HTERT RPE-1 (cell line): Measurements from ENCODE around the gene MYOCOS.

Source experiments
- in situ Hi-C: fragments of 300-500 bp; cut with MboI; formaldehyde crosslinking; loops from 4 replicates; pipeline ENCODE4 v1.14.3; 2020; ENCODE audit warnings: low sequenced_read_pairs

MYOCOS gene

GRCh38 chr1:171623651-171624331, 1.7 kb downstream of the MYOCOS start:
- in situ Hi-C loops = no loop called here

- in situ Hi-C loops = no loop called here
Observed at GRCh38 chr1:171625225-171625624, 3.2 kb downstream of the MYOCOS start.

GRCh38 chr1:171627020-171627419, 5.0 kb downstream of the MYOCOS start:
- in situ Hi-C loops = no loop called here

- in situ Hi-C loops = no loop called here
Observed at GRCh38 chr1:171628225-171628624, 6.2 kb downstream of the MYOCOS start.

- in situ Hi-C loops = no loop called here
Observed at GRCh38 chr1:171635661-171636060, 13.6 kb downstream of the MYOCOS start.

GRCh38 chr1:171636141-171636540, 14.1 kb downstream of the MYOCOS start:
- in situ Hi-C loops = no loop called here

GRCh38 chr1:171637928-171638576, 16.0 kb downstream of the MYOCOS start:
- in situ Hi-C loops = no loop called here

GRCh38 chr1:171640225-171640624, 18.2 kb downstream of the MYOCOS start:
- in situ Hi-C loops = no loop called here

- in situ Hi-C loops = no loop called here
Observed at GRCh38 chr1:171641076-171641864, 19.2 kb downstream of the MYOCOS start.

- in situ Hi-C loops = no loop called here
Observed at GRCh38 chr1:171642197-171642596, 20.2 kb downstream of the MYOCOS start.

GRCh38 chr1:171643156-171643555, 21.1 kb downstream of the MYOCOS start:
- in situ Hi-C loops = no loop called here

GRCh38 chr1:171644805-171645483, 22.9 kb downstream of the MYOCOS start:
- in situ Hi-C loops = no loop called here

- in situ Hi-C loops = no loop called here
Observed at GRCh38 chr1:171645553-171646248, 23.7 kb downstream of the MYOCOS start.

GRCh38 chr1:171646249-171646560, 24.2 kb downstream of the MYOCOS start:
- in situ Hi-C loops = no loop called here

- in situ Hi-C loops = no loop called here
Observed at GRCh38 chr1:171652234-171652822, 30.3 kb downstream of the MYOCOS start, which contains the start of gene MYOC. Gene MYOC, minus strand, starts transcription at chr1:171652688. Its CDS starts 77 bp downstream, at chr1:171652611.

- in situ Hi-C loops = no loop called here
Observed at GRCh38 chr1:171653796-171654195, 31.8 kb downstream of the MYOCOS start.

GRCh38 chr1:171654201-171654941, 32.3 kb downstream of the MYOCOS start:
- in situ Hi-C loops = no loop called here

GRCh38 chr1:171654942-171655745, 33.1 kb downstream of the MYOCOS start:
- in situ Hi-C loops = no loop called here

GRCh38 chr1:171655746-171656116, 33.7 kb downstream of the MYOCOS start:
- in situ Hi-C loops = no loop called here
